HepG2 (cell line): ENCODE results near the gene ANO6. TPM values are rescaled to one million over a fixed set of nuclear protein-coding genes. Genes with fewer than 3 reads are reported as not detected.

ENCODE experiments used
- HNRNPLL ChIP-seq: fragments of 200-400 bp; formaldehyde crosslinking; IDR thresholded peaks from 2 replicates; pipeline ENCODE4 v1.6.1; 2017; ENCODE audit warnings: mild to moderate bottlenecking, low read depth, low read length; ENCODE audit not compliant: poor library complexity, severe bottlenecking
- ZNF430 ChIP-seq: sonication (generic); formaldehyde crosslinking; IDR thresholded peaks from 2 replicates; pipeline ENCODE4 v1.9.0; 2021; ENCODE audit warnings: mild to moderate bottlenecking, missing genetic modification reagents
- ZNF546 ChIP-seq: sonication (generic); formaldehyde crosslinking; conservative IDR thresholded peaks from 2 replicates; pipeline ENCODE4 v1.8.1; 2023; ENCODE audit warnings: mild to moderate bottlenecking, missing genetic modification reagents
- ZNF672 ChIP-seq: sonication (generic); formaldehyde crosslinking; IDR thresholded peaks from 2 replicates; pipeline ENCODE4 v1.8.1; 2022; ENCODE audit warnings: missing genetic modification reagents
- polyA plus RNA-seq, 8 experiments: library from polyadenylated mRNA; depleted of rRNA in 3 of 8; stranded (reverse) in 7 of 8; unstranded in 1 of 8; fragments of >200 nt; fragmentation: Illumina TruSeq in 4 of 8; extraction: Trizol in 4 of 8; gene quantifications; 2 replicates each; pipeline versions ENCODE4 v1.2.1 to v1.2.3, GENCODE V29; 2011 to 2016; ENCODE audit warnings: low read depth in 4 of 8, missing spikeins in 1 of 8, mixed read lengths in 1 of 8; ENCODE audit not compliant: insufficient read depth in 1 of 8
- total RNA-seq, 5 experiments: library from RNA; depleted of rRNA; stranded (reverse); fragments of >200 nt; fragmentation: Illumina TruSeq; extraction: Trizol; gene quantifications; 2 replicates each; pipeline ENCODE4 v1.2.3, GENCODE V29; 2016; ENCODE audit warnings: low read depth in 1 of 5
- TF ChIP-seq, protein P1 (sequence below): IDR thresholded peaks from 2 replicates; pipeline ENCODE4 v1.4.0; 2020; ENCODE audit warnings: mild to moderate bottlenecking, missing genetic modification reagents
- TF ChIP-seq, protein P2 (sequence below): sonication (generic); formaldehyde crosslinking; IDR thresholded peaks from 2 replicates; pipeline ENCODE4 v1.5.0; 2020; ENCODE audit warnings: mild to moderate bottlenecking, missing genetic modification reagents
- TF ChIP-seq, protein P3 (sequence below): sonication (generic); formaldehyde crosslinking; IDR thresholded peaks from 2 replicates; pipeline ENCODE4 v1.4.0; 2020; ENCODE audit warnings: missing genetic modification reagents

ANO6 gene
- total and polyA plus RNA-seq, 2 of the 13 experiments (the other 11 are each of a cell fraction or from before 2014, with no cell fraction given), result 37.8 to 57.1 TPM

DNA sequence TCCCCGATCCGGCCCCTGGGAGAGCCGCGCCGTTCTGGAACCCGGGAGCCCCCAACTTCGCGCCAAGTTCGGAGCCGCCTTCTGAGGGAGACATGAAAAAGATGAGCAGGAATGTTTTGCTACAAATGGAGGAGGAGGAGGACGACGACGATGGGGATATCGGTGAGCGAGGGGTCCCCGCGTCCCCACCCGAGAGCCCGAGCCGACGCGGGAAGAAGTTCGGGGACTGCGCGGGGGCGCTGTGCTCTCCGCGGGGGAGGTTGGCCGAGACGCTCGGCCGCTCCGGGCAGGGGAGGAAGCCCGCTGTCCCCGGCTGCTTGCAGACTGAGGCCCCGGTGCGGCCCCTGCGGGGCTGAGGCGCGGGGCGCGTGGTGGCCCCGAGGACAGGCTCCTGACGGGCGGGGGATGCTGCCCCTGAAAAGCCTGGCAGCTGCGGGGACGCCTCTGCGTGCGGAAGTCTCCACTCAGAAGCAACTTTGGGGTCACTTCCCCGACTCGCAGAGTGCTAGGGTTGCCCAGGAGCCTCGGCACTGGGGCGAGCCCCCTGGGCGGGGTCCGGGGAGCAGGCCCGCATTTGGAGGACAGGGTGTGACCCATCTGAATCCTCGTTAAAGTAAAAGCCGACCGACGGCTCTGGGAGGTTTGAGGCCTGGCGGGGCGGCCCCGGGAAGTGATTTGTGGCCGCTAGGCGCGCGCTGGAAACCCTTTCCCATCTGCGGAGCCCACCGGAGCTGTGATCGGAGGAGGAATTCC lies 511 bp downstream of the ANO6 start (continued):
- TF ChIP-seq, protein P1, sequence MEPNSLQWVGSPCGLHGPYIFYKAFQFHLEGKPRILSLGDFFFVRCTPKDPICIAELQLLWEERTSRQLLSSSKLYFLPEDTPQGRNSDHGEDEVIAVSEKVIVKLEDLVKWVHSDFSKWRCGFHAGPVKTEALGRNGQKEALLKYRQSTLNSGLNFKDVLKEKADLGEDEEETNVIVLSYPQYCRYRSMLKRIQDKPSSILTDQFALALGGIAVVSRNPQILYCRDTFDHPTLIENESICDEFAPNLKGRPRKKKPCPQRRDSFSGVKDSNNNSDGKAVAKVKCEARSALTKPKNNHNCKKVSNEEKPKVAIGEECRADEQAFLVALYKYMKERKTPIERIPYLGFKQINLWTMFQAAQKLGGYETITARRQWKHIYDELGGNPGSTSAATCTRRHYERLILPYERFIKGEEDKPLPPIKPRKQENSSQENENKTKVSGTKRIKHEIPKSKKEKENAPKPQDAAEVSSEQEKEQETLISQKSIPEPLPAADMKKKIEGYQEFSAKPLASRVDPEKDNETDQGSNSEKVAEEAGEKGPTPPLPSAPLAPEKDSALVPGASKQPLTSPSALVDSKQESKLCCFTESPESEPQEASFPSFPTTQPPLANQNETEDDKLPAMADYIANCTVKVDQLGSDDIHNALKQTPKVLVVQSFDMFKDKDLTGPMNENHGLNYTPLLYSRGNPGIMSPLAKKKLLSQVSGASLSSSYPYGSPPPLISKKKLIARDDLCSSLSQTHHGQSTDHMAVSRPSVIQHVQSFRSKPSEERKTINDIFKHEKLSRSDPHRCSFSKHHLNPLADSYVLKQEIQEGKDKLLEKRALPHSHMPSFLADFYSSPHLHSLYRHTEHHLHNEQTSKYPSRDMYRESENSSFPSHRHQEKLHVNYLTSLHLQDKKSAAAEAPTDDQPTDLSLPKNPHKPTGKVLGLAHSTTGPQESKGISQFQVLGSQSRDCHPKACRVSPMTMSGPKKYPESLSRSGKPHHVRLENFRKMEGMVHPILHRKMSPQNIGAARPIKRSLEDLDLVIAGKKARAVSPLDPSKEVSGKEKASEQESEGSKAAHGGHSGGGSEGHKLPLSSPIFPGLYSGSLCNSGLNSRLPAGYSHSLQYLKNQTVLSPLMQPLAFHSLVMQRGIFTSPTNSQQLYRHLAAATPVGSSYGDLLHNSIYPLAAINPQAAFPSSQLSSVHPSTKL, result peak; percentile 9; the same call in 1 of the 2 replicates
- TF ChIP-seq, protein P2, sequence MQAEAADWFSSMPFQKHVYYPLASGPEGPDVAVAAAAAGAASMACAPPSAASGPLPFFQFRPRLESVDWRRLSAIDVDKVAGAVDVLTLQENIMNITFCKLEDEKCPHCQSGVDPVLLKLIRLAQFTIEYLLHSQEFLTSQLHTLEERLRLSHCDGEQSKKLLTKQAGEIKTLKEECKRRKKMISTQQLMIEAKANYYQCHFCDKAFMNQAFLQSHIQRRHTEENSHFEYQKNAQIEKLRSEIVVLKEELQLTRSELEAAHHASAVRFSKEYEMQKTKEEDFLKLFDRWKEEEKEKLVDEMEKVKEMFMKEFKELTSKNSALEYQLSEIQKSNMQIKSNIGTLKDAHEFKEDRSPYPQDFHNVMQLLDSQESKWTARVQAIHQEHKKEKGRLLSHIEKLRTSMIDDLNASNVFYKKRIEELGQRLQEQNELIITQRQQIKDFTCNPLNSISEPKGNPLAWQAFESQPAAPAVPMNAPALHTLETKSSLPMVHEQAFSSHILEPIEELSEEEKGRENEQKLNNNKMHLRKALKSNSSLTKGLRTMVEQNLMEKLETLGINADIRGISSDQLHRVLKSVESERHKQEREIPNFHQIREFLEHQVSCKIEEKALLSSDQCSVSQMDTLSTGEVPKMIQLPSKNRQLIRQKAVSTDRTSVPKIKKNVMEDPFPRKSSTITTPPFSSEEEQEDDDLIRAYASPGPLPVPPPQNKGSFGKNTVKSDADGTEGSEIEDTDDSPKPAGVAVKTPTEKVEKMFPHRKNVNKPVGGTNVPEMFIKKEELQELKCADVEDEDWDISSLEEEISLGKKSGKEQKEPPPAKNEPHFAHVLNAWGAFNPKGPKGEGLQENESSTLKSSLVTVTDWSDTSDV (CRISPR knock-in tag), result no peak
- TF ChIP-seq ZNF546 (CRISPR knock-in tag) (peak; percentile 46; the same call in 1 of the 2 replicates), HNRNPLL (peak; percentile 37), ZNF430 (CRISPR knock-in tag) (peak; percentile 38; the same call in 1 of the 2 replicates), ZNF672 (no peak)
- TF ChIP-seq, protein P3, sequence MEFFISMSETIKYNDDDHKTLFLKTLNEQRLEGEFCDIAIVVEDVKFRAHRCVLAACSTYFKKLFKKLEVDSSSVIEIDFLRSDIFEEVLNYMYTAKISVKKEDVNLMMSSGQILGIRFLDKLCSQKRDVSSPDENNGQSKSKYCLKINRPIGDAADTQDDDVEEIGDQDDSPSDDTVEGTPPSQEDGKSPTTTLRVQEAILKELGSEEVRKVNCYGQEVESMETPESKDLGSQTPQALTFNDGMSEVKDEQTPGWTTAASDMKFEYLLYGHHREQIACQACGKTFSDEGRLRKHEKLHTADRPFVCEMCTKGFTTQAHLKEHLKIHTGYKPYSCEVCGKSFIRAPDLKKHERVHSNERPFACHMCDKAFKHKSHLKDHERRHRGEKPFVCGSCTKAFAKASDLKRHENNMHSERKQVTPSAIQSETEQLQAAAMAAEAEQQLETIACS (CRISPR knock-in tag), result no peak
- TF ChIP-seq, all 625 proteins: peak for 90
